ENCODE results near the gene WDR91.
"Not testable (repeated sequence)": the region's sequence is repeated elsewhere in the genome, so short reads cannot be mapped to it uniquely, and the experiment has no call there.

GRCh38 chr7:135171581-135172291 lies 39.6 kb downstream of the WDR91 start:
- TF ChIP-seq YY1 (IDR thresholded peaks at IDR 0.05; ENCODE audit: insufficient read depth, insufficient read length); ZNF274 (IDR thresholded peaks at IDR 0.05; ENCODE audit: low read depth, low read length): not testable (repeated sequence)

All from NT2/D1 (cell line).